IPS DF 19.7 (cell line): Measurements from ENCODE around the gene CBFA2T2.
A peak's percentile ranks its signal among the peaks of the same experiment; 100 is the strongest.
"Not testable (repeated sequence)": the region's sequence is repeated elsewhere in the genome, so short reads cannot be mapped to it uniquely, and the experiment has no call there.

Experiments used
- DNase-seq: peaks from one replicate; pipeline ENCODE4 v3.0.0-alpha.2; 2013; ENCODE audit warnings: low read depth, low spot score

The CBFA2T2 gene

GRCh38 chr20:33490023-33490933, at the start of gene CBFA2T2:
TSS of gene CBFA2T2 (plus strand) at chr20:33490096. CDS start at chr20:33490268, 172 bp downstream.
- DNase-seq = no peak

- DNase-seq = not testable (repeated sequence)
These were observed 49.3 kb upstream of the CBFA2T2 start for GRCh38 chr20:33440562-33440961.

DNA sequence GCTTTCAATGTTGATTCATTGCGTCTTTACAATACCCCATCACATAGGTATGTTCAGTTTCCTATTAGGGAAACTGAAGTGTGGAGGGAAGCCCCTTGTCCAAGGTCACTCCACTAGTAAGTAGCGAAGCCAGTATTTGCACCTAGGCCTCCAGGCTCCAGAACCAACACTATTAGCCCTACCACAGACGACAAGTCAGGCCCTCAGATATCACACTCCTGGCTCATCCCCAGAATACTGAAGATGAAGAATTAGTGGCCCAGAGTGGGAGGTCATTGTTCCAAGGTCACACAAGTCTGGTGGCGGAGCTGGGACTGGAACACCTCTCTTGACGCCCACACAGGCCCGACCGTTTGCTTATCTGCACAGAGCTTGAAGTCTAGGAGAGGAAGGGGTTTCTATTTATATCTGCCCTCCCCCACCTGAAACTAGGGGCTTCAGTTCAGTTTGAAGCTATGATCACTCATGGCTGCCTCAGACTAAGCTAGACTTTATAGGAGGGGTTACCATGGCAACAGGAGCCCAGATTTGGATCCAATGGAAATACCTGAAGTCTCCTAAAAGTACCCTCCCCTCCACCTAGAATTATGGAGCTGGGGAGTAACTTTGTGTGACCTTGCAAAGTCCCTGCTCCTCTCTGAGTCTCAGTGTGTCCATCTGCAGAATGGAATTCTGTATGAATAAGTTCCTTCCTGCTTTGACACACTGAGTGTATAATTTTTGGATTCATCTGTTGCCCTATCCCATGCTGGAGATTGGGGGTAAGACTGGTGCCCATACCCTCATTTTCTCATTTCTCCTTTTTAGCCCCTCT, 48.5 kb upstream of the CBFA2T2 start:
- DNase-seq = no peak

- no peak for DNase-seq
These were observed 47.5 kb upstream of the CBFA2T2 start for GRCh38 chr20:33442136-33443005.

- DNase-seq = no peak
These were observed 46.8 kb upstream of the CBFA2T2 start for GRCh38 chr20:33443006-33443511.

- peak; percentile 50 for DNase-seq
These were observed 46.2 kb upstream of the CBFA2T2 start, which contains the start of gene SNTA1 for GRCh38 chr20:33443512-33444239. TSS of gene SNTA1 (minus strand) at chr20:33443763. CDS start at chr20:33443620, 143 bp downstream.

GRCh38 chr20:33444797-33445560, 44.9 kb upstream of the CBFA2T2 start:
- DNase-seq = no peak

DNA sequence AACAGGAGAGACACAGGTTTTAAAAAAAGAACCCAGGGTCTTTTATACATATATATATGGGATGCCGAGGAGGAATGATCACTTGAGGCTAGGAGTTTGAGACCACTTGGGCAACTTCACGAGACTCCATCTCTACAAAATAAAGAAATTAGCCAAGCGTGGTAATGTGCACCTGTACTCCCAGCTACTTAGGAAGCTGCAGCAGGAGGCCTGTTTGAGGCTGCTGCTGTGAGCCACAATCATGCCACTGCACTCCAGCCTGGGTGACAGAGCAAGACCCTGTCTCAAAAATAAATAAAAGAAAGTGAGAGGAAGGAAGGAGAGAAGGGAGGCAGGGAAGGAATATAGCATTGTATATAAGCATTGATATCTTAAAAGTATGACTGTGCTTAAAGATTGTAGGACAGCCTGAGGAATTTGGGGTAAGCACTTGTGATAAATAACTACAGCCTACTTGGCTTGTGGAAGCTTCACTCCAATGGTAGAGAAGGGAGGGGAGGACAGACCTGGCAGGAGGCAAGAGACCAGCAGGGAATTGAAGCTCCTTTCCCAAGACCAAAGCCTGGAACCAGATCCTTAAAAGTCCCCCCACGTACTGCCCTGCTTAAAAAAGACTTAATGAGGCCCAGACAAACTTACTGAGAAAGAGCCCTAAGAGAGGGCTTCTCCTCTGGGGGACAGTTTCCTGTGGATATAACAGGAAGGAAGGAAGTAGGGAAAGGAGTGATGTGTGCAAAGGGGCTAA, 43.8 kb upstream of the CBFA2T2 start:
- no peak for DNase-seq

DNA sequence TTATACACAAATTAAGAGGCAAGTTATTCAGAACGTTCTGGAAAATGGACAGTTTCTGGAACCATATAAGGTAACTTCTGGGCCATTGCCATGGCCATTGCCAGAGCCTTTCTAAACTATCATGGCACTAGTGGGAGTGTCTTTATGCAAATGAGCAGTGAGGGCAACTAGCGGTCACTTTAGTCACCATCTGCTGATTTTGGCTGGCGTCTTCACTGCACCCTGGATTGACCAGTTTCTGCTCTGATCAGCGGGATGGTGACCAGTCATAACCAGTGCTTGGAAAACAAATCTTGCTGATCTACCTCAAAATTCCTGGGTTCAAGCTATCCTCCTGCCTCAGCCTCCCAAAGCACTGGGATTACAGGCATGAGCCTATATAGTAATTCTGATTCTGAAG, 39.0 kb upstream of the CBFA2T2 start:
- DNase-seq = no peak

DNA sequence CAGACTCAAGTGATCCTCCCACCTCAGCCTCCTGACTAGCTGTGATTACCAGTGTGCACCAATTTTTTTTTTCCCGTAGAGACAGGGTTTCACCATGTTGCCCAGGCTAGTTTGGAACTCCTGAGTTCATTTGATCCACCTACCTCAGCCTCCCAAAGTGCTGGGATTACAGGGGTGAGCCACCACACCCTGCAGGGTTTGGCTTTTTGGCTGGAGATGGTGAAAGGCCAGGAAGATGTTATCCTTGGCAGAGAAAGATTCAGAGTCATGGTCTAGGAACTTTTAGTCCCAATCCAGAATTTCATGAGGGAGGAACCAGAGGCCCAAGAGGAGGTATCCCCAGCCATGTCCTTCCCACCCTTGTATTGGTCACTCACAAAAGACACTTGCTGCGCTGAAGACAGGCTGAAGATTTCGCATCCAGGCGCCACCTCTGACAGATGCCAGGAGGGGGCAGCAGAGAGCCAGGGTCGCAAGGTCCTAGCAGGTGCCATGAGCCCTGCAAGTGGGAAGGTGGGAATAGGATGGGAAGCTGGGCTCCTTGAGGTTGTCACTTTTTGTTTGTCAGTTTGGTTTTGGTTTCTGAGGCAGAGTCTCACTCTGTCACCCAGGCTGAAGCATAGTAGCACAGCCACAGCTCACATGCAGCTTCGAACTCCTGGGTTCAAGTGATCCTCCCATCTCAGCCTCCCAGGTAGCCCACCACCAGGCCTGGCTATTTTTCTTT, 32.8 kb upstream of the CBFA2T2 start:
- not testable (repeated sequence) for DNase-seq

GRCh38 chr20:33459599-33459998, 30.3 kb upstream of the CBFA2T2 start:
- no peak for DNase-seq

GRCh38 chr20:33460711-33461110, 29.2 kb upstream of the CBFA2T2 start:
- DNase-seq = no peak

- no peak for DNase-seq
These were observed 26.4 kb upstream of the CBFA2T2 start for GRCh38 chr20:33463332-33464101.

GRCh38 chr20:33464759-33465158, 25.1 kb upstream of the CBFA2T2 start:
- DNase-seq = not testable (repeated sequence)

DNA sequence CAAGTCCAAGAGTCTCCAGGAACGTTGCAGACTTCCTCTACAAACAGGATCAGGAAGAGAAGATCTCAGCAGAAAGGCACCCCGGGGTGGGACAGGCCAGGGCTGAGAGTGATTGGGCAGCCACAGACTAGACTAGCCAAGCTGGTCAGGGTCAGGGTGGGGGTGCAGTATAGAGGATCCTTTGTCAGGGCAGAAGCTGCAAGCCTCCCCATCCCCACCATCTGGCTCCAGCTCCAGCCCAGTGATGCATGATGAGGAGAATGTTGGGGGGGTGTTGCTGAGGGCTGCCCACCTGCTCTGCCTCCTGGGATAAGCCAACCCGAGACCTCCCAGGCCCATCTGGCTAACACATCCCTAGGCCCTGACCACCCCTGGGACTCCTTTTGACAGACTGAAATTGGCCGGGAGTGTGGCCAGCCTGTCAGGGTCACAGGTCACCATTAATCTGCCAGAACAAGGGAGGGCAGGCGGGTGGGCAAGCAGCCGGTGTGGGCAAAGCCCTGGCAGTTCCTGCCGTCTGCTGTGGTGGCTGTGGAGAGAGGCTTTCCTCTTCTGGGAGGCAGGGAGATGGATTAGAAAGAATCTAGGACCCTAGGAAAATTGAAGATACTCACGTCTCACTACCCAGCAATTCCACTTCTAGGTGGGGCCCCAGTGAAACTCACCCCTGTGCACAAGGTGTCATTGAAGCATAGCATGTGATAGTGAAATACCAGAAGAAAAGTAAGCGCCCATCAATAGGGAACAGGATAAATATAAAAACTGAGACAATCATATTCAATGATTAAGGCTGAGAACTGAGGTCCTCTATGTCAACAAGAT, 24.2 kb upstream of the CBFA2T2 start:
- no peak for DNase-seq

DNA sequence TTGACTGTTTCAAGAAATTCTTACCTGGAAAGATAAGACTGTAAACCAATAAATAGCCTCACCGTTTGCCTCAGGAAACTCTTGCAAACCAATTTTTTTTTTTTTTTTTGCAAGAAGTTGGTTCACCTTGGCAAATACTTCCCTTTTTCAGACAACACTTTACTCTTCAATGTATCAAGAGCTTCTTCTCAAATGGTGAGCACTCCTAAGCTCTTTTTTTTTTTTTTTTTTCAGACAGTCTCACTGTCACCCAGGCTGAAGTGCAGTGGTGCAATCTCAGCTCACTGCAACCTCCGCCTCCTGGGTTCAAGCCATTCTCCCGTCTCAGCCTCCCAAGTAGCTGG, 23.6 kb upstream of the CBFA2T2 start:
- no peak for DNase-seq

DNA sequence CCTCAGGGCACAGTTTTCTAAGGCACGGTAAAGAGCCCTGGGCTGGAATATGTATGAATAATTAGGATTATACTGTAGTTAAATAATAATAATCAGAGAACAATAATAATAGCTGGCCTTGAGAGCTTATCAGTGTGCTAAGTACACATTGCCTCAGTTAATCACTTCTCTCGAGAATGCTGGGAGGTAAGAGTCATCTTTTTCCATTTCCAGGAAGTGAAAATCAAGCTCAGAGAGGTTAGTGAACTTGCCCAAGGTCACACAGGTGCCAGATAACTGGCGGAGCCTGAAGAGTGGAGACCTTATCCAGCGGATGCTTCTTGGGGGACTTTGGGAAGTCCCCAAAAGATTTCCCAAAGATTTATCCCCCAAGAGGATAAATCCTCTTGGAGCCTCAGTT, 19.4 kb upstream of the CBFA2T2 start:
- DNase-seq = no peak
